Progenitor cell of endocrine pancreas (in vitro differentiated cells): ENCODE data around the gene UFD1. TPM values are rescaled to one million over a fixed set of nuclear protein-coding genes. Genes with fewer than 3 reads are reported as not detected.

Experiments used
- DNase-seq: peaks from one replicate; pipeline ENCODE4 v3.0.0; 2021; ENCODE audit warnings: low spot score; ENCODE audit not compliant: unreplicated experiment
- H3K27ac Mint-ChIP-seq: 2 replicates; pipeline ENCODE4 v1.8.0; 2021; ENCODE audit warnings: mild to moderate bottlenecking, moderate library complexity, mixed read lengths
- H3K27me3 Mint-ChIP-seq: 2 replicates; pipeline ENCODE4 v1.8.0; 2021; ENCODE audit warnings: mixed read lengths
- H3K36me3 Mint-ChIP-seq: 2 replicates; pipeline ENCODE4 v1.8.0; 2022; ENCODE audit warnings: mixed read lengths; ENCODE audit not compliant: insufficient read depth
- H3K4me1 Mint-ChIP-seq: 2 replicates; pipeline ENCODE4 v1.8.0; 2021; ENCODE audit warnings: low read depth, mixed read lengths
- H3K4me3 Mint-ChIP-seq: 2 replicates; pipeline ENCODE4 v1.8.0; 2021; ENCODE audit warnings: low read depth, mild to moderate bottlenecking, moderate library complexity, mixed read lengths
- H3K9me3 Mint-ChIP-seq: 2 replicates; pipeline ENCODE4 v1.8.0; 2021; ENCODE audit warnings: low read depth, mixed read lengths
- total RNA-seq: library from RNA; stranded (reverse); gene quantifications from 2 replicates; pipeline ENCODE4 v1.2.1, GENCODE V29; 2021
- TF ChIP-seq, protein P1 (sequence below): fragments of 200-600 bp; sonication (generic); IDR thresholded peaks from one replicate; pipeline ENCODE4 v1.5.0; 2021; ENCODE audit warnings: antibody characterized with exemption, mild to moderate bottlenecking; ENCODE audit not compliant: unreplicated experiment

The UFD1 gene
- total RNA-seq, 1 donor from 2014 or later = 55.3 TPM

DNA sequence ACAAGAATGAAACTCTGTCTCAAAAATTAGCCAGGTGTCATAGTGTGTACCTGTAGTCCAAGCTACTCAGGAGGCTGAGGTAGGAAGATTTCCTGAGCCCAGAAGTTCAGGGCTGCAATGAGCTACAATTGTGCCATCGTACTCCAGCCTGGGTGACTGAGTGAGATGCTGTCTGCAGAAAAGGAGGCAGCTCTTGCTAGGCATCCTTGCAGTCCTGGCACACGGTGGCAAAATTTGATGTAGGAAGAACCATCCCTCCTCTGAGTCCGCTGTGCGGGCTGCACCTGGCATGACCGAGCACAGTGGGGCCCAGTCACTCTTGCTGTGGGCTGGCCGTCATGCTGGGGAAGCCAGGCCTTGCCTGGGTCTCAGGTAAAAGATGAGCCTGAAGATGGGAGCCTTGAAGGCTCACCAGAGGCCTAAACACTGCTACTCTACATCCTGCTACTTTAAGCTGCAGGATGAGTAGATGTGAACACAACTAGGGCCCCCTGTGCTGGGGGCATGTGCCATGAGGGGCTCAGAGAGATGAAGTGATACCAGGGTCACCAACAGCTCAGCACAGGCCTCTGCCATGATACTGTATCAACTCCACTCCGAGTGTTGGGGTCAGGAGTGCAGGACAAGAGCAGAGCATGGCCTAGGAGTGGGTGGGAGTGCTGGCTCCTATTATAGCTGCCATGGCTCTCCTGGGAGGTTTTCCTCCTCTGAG is 19.3 kb upstream of the UFD1 start:
- Mint-ChIP-seq H3K36me3 (no peaks in the 10 kb centered on the region), H3K4me3 (no peak overlapping the region), H3K27me3 (no peaks in the 10 kb centered on the region), H3K4me1 (no peaks in the 10 kb centered on the region), H3K27ac (no peak overlapping the region), H3K9me3 (no peaks in the 10 kb centered on the region)
- TF ChIP-seq, protein P1, sequence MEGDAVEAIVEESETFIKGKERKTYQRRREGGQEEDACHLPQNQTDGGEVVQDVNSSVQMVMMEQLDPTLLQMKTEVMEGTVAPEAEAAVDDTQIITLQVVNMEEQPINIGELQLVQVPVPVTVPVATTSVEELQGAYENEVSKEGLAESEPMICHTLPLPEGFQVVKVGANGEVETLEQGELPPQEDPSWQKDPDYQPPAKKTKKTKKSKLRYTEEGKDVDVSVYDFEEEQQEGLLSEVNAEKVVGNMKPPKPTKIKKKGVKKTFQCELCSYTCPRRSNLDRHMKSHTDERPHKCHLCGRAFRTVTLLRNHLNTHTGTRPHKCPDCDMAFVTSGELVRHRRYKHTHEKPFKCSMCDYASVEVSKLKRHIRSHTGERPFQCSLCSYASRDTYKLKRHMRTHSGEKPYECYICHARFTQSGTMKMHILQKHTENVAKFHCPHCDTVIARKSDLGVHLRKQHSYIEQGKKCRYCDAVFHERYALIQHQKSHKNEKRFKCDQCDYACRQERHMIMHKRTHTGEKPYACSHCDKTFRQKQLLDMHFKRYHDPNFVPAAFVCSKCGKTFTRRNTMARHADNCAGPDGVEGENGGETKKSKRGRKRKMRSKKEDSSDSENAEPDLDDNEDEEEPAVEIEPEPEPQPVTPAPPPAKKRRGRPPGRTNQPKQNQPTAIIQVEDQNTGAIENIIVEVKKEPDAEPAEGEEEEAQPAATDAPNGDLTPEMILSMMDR = no peak
- no peak for DNase-seq

DNA sequence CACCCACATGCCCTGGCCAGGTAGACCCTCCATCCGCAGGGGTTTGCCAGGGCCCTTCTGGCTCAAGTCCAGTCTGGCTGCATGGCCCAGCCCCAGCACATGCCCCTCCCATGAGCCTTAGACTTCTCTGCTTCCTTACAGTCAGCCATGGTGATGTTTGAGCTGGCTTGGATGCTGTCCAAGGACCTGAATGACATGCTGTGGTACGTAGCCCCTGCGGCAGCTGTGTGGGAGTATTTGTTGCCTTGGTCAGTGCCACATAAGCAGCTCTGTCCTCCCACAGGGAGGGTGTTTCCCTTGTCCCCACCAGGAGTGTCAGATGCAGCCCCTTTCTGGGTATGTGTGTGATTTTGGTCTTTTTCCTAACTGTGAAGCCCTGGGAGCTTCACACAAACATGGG is 18.3 kb upstream of the UFD1 start:
- no peak for DNase-seq
- peaks cover 3% of the 10 kb centered on the region for H3K36me3 Mint-ChIP-seq
- H3K4me1 Mint-ChIP-seq = no peaks in the 10 kb centered on the region
- no peaks in the 10 kb centered on the region for H3K27me3 Mint-ChIP-seq
- TF ChIP-seq, protein P1 = no peak
- H3K9me3 Mint-ChIP-seq = no peaks in the 10 kb centered on the region
- H3K27ac Mint-ChIP-seq = no peak overlapping the region
- no peak overlapping the region for H3K4me3 Mint-ChIP-seq

DNA sequence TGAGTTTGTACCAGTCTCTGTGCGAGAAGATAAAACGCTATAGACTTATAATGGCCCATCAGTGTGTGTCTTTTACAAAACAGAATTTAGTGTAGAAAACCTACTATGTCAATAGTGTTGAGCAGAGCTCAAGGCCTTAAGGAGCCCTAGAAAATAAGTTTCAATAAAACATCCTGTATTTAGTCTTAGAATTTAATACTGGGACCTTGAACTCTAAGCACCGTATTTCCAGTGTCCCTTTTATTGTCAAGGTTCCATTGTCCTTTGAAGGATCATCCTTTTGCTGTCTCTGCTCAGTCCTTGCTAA is 17.3 kb upstream of the UFD1 start:
- Mint-ChIP-seq H3K4me3 (no peak overlapping the region), H3K27ac (no peak overlapping the region), H3K9me3 (no peaks in the 10 kb centered on the region), H3K36me3 (peaks cover 3% of the 10 kb centered on the region), H3K27me3 (no peaks in the 10 kb centered on the region), H3K4me1 (no peaks in the 10 kb centered on the region)
- TF ChIP-seq, protein P1 = no peak
- DNase-seq = no peak

DNA sequence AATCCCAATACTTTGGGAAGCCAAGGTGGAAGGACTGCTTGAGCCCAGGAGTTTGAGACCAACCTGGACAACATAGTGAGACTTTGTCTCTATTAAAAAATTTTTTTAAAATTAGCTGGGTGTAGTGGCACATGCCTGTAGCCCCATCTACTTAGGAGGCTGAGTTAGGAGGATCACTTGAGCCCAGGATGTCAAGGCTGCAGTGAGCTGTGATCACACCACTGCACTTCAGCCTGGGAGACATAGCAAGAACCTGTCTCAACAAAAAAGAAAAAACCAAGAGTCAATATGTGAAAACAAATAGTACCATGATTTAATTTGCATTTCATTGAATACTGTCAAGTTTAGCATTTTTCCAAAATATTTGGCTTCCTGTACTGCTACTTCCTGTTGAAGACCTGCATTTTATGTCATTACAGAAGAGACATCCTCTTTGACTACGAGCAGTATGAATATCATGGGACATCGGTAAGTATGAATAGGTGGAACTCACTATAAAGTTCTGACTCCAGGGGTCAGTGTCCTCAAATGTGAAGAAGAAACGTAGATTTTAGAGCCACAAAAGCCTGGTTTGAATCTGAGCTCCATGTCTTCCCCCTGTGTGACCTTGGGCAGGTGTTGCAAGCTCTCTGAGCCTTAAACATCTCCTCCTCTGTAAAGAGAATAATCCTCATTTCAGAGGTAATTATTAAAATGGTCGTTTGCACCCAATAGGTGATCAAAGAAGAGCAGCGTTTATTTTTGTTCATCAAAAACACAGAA is 16.8 kb upstream of the UFD1 start:
- no peak for DNase-seq
- Mint-ChIP-seq H3K9me3 (no peaks in the 10 kb centered on the region), H3K27me3 (no peaks in the 10 kb centered on the region), H3K4me3 (no peak overlapping the region), H3K36me3 (peaks cover 3% of the 10 kb centered on the region), H3K27ac (no peak overlapping the region), H3K4me1 (no peaks in the 10 kb centered on the region)
- TF ChIP-seq, protein P1 = peak; percentile 15

DNA sequence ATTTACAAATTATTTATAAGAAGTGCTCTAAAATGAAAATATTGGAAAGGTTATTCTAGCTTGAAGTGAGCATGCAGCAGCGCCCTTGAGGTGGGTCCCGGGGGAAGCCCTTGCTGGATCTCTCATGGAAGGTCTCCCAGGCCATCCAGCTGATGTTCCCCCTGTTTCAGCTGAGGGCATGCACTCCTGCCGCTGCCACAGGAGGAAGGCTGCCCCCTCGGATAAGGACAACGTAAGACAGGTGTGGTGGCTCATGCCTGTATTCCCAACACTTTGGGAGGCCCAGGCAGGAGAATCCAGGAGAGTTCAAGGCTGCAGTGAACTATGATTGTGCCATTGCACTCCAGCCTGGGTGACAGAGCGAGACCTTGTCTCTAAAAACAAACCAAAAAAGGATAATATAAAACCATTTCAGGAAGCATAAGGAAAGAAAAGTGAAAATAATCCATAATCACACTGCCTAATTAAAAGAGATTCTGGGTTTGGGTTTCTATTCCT is 15.7 kb upstream of the UFD1 start:
- Mint-ChIP-seq H3K36me3 (peaks cover 3% of the 10 kb centered on the region), H3K4me1 (no peaks in the 10 kb centered on the region), H3K27me3 (no peaks in the 10 kb centered on the region), H3K27ac (no peak overlapping the region), H3K4me3 (no peak overlapping the region), H3K9me3 (no peaks in the 10 kb centered on the region)
- TF ChIP-seq, protein P1 = no peak
- DNase-seq = no peak
